ENCODE measurements around the gene ANK3. TPM values are rescaled to one million over a fixed set of nuclear protein-coding genes. Genes with fewer than 3 reads are reported as not detected.

ANK3 gene
- total RNA-seq, 1 experiment from 2014 or later = 29.8 TPM

- H3K27me3 Mint-ChIP-seq (ENCODE audit: unreplicated experiment) = no peaks in the 10 kb centered on the region
- H3K27ac Mint-ChIP-seq (ENCODE audit: unreplicated experiment) = no peak overlapping the region
- no peak for DNase-seq
- no TSS peak for BruUV-seq (replicated peaks)
- no peaks in the 10 kb centered on the region for H3K9me3 Mint-ChIP-seq (ENCODE audit: low read depth, unreplicated experiment)
- no peaks in the 10 kb centered on the region for H3K4me1 Mint-ChIP-seq (ENCODE audit: low read depth, unreplicated experiment)
- no peak overlapping the region for H3K4me3 Mint-ChIP-seq (ENCODE audit: low read depth, unreplicated experiment)
- CTCF ChIA-PET = no interaction called here
- TF ChIP-seq CTCF (IDR thresholded peaks at IDR 0.05; ENCODE audit: unreplicated experiment) = no peak
- intact Hi-C loops (cut with micrococcal nuclease; ENCODE audit: unreplicated experiment) = no loop called here
- H3K36me3 Mint-ChIP-seq (ENCODE audit: insufficient read depth, unreplicated experiment) = no peaks in the 10 kb centered on the region
These were observed 26.5 kb downstream of the ANK3 start for GRCh38 chr10:60363187-60363586.

- intact Hi-C loops (cut with micrococcal nuclease; ENCODE audit: unreplicated experiment) = no loop called here
- CTCF ChIA-PET = no interaction called here
- H3K9me3 Mint-ChIP-seq (ENCODE audit: low read depth, unreplicated experiment) = no peaks in the 10 kb centered on the region
- DNase-seq = no peak
- H3K4me3 Mint-ChIP-seq (ENCODE audit: low read depth, unreplicated experiment) = no peak overlapping the region
- H3K4me1 Mint-ChIP-seq (ENCODE audit: low read depth, unreplicated experiment) = no peaks in the 10 kb centered on the region
- no TSS peak for BruUV-seq (replicated peaks)
- H3K27me3 Mint-ChIP-seq (ENCODE audit: unreplicated experiment) = no peaks in the 10 kb centered on the region
- H3K27ac Mint-ChIP-seq (ENCODE audit: unreplicated experiment) = no peak overlapping the region
- no peak for TF ChIP-seq CTCF (IDR thresholded peaks at IDR 0.05; ENCODE audit: unreplicated experiment)
- H3K36me3 Mint-ChIP-seq (ENCODE audit: insufficient read depth, unreplicated experiment) = no peaks in the 10 kb centered on the region
These were observed 27.2 kb downstream of the ANK3 start for GRCh38 chr10:60362461-60362860.

- CTCF ChIA-PET = no interaction called here
- H3K27ac Mint-ChIP-seq (ENCODE audit: unreplicated experiment) = no peak overlapping the region
- no peaks in the 10 kb centered on the region for H3K27me3 Mint-ChIP-seq (ENCODE audit: unreplicated experiment)
- intact Hi-C loops (cut with micrococcal nuclease; ENCODE audit: unreplicated experiment) = no loop called here
- DNase-seq = no peak
- H3K9me3 Mint-ChIP-seq (ENCODE audit: low read depth, unreplicated experiment) = no peaks in the 10 kb centered on the region
- no peak for TF ChIP-seq CTCF (IDR thresholded peaks at IDR 0.05; ENCODE audit: unreplicated experiment)
- H3K4me1 Mint-ChIP-seq (ENCODE audit: low read depth, unreplicated experiment) = no peaks in the 10 kb centered on the region
- BruUV-seq (replicated peaks) = no TSS peak
- no peaks in the 10 kb centered on the region for H3K36me3 Mint-ChIP-seq (ENCODE audit: insufficient read depth, unreplicated experiment)
- no peak overlapping the region for H3K4me3 Mint-ChIP-seq (ENCODE audit: low read depth, unreplicated experiment)
These were observed 30.6 kb downstream of the ANK3 start for GRCh38 chr10:60359066-60359465.

GRCh38 chr10:60358282-60358681 lies 31.4 kb downstream of the ANK3 start:
- no TSS peak for BruUV-seq (replicated peaks)
- intact Hi-C loops (cut with micrococcal nuclease; ENCODE audit: unreplicated experiment) = no loop called here
- Mint-ChIP-seq H3K4me1 (ENCODE audit: low read depth, unreplicated experiment) (no peaks in the 10 kb centered on the region), H3K9me3 (ENCODE audit: low read depth, unreplicated experiment) (no peaks in the 10 kb centered on the region), H3K27me3 (ENCODE audit: unreplicated experiment) (no peaks in the 10 kb centered on the region), H3K36me3 (ENCODE audit: insufficient read depth, unreplicated experiment) (no peaks in the 10 kb centered on the region), H3K27ac (ENCODE audit: unreplicated experiment) (no peak overlapping the region), H3K4me3 (ENCODE audit: low read depth, unreplicated experiment) (no peak overlapping the region)
- CTCF ChIA-PET = no interaction called here
- DNase-seq = no peak
- TF ChIP-seq CTCF (IDR thresholded peaks at IDR 0.05; ENCODE audit: unreplicated experiment) = no peak
